ENCODE data around the gene EIF3D.

The EIF3D gene

DNA sequence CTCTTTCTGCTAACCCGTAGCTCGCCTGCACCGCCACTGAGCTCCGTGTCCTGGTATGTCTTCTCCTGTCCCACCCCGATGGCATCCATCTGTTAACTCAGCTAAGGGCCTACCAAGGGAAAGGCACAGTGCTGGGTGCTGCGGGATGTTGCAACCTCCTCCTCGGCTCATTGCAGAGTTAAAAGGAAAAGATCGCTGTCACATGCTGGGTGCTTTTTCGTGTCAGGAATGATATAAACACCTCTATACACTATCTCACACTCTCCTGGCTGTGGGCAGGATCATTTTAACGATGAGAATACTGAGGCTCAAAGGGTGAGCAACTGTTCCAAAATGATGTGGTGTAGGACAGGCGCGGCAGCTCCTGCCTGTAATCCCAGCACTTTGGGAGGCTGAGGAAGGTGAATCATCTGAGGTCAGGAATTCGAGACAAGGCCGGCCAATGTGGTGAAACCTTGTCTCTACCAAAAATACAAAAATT lies 57.6 kb downstream of the EIF3D start:
- no peak for TF ChIP-seq ZNF274 (IDR thresholded peaks at IDR 0.05; ENCODE audit: low read depth, low read length)
- no peak overlapping the region for H3K4me3 ChIP-seq (ENCODE audit: low read length)

DNA sequence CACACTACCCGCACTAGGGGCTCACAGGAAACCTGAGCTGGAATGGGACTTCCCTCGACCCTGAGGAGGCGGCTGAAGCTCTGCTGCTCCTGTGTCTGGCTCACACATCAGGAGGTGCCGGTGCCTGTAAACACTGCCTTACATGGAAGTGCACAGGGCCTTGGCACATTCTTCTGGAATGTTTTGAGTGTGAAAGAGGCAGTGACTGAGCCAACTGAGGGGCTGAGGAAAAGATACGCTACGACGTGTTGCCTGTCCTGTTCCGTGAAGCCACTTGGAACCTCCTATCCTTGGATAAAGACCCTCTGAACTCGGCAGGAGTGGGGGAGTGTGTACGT lies 58.0 kb downstream of the EIF3D start:
- no peak for TF ChIP-seq ZNF274 (IDR thresholded peaks at IDR 0.05; ENCODE audit: low read depth, low read length)
- no peak overlapping the region for H3K4me3 ChIP-seq (ENCODE audit: low read length)

DNA sequence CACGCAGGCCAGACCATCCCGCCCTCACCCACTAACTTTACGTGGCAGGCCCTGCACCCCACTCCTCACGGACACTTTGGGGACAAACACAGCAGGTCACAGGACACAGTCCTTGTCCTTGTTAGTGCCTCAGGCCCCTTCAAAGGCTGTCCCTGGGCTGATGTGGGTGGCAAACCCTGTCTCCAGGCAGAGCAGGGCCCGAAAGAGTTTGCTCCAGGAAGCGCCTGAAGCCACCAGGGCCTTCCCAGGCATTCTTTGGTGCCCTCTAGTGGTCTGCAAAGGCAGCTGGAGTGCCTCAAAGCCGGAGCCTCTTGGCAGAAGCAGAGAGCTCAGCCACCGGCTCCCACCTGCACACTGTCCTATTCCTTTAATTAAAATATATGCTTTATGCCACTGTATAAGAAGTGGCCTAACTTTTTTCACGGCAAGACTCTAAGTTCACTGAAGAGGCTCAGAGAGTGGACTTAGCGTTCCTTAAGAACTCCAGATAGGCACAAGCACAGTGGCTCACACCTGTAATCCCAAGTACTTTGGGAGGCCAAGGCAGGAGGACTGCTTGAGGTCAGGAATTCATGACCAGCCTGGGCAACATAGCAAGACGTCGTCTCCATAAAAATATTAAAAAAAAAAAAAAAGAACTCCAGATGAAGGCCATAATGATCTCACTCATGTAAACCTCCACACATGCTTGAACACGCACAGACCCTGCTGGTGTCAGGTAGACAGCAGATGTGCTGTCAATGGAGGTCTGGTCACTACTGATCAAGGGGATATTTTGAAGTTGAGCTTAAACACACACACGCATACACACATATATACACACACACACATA lies 58.6 kb downstream of the EIF3D start:
- no peak overlapping the region for H3K4me3 ChIP-seq (ENCODE audit: low read length)
- no peak for TF ChIP-seq ZNF274 (IDR thresholded peaks at IDR 0.05; ENCODE audit: low read depth, low read length)

GRCh38 chr22:36469094-36469710 lies 59.8 kb downstream of the EIF3D start:
- no peak for TF ChIP-seq ZNF274 (IDR thresholded peaks at IDR 0.05; ENCODE audit: low read depth, low read length)
- H3K4me3 ChIP-seq (ENCODE audit: low read length), result no peak overlapping the region

- no peak overlapping the region for H3K4me3 ChIP-seq (ENCODE audit: low read length)
- no peak for TF ChIP-seq ZNF274 (IDR thresholded peaks at IDR 0.05; ENCODE audit: low read depth, low read length)
These were observed 61.0 kb downstream of the EIF3D start for GRCh38 chr22:36467946-36468345.

DNA sequence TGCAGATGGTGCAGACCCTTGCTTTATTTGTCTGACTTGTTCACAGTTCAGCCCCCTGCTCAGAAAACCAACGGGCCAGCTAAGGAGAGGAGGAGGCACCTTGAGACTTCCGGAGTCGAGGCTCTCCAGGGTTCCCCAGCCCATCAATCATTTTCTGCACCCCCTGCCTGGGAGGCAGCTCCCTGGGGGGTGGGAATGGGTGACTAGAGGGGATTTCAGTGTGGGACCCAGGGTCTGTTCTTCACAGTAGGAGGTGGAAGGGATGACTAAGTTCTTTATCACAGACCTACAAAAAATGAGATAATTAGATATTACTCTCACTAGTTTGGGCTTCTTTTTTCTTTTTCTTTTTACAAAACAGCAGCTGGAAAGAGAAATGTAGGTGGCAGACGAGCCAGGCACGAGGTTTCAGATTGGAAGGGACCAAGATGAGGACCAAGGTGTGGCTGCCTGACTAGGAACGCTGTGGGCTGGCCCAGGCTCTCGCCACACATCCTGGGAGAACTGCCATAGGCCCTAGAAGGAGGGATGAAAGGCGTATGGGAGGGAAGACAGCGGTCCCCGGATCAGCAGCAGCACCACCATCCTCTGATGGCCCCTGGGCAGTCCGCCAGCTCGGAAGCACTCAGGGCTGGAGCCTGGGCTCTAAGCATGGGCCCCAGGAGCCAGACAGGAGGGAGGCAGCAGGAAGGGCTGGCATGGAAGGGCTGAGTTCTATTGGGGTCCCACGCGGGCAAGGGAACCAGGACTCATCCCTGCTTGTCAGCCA lies 61.7 kb downstream of the EIF3D start:
- TF ChIP-seq ZNF274 (IDR thresholded peaks at IDR 0.05; ENCODE audit: low read depth, low read length), result no peak
- H3K4me3 ChIP-seq (ENCODE audit: low read length), result no peak overlapping the region

GRCh38 chr22:36466258-36466657 lies 62.7 kb downstream of the EIF3D start:
- TF ChIP-seq ZNF274 (IDR thresholded peaks at IDR 0.05; ENCODE audit: low read depth, low read length), result no peak
- no peak overlapping the region for H3K4me3 ChIP-seq (ENCODE audit: low read length)

GRCh38 chr22:36465232-36466021 lies 63.5 kb downstream of the EIF3D start:
- TF ChIP-seq ZNF274 (IDR thresholded peaks at IDR 0.05; ENCODE audit: low read depth, low read length), result no peak
- no peak overlapping the region for H3K4me3 ChIP-seq (ENCODE audit: low read length)

GRCh38 chr22:36464715-36465231 lies 64.2 kb downstream of the EIF3D start:
- no peak for TF ChIP-seq ZNF274 (IDR thresholded peaks at IDR 0.05; ENCODE audit: low read depth, low read length)

GRCh38 chr22:36463783-36464184 lies 65.2 kb downstream of the EIF3D start:
- H3K4me3 ChIP-seq (ENCODE audit: low read length), result no peak overlapping the region
- no peak for TF ChIP-seq ZNF274 (IDR thresholded peaks at IDR 0.05; ENCODE audit: low read depth, low read length)

More at GRCh38 chr22:36464715-36465231, 64.2 kb downstream of the EIF3D start:
- H3K4me3 ChIP-seq (ENCODE audit: low read length), result no peak overlapping the region

GRCh38 chr22:36461665-36462649 lies 67.0 kb downstream of the EIF3D start:
- no peak overlapping the region for H3K4me3 ChIP-seq (ENCODE audit: low read length)
- no peak for TF ChIP-seq ZNF274 (IDR thresholded peaks at IDR 0.05; ENCODE audit: low read depth, low read length)

Measured in GM08714 (cell line).